Hematopoietic multipotent progenitor cell treated with erythropoietin and hydrocortisone succinate and interleukin-3 and kit ligand, for 4 days (in vitro differentiated cells): ENCODE results near the gene KIAA1958.

Experiments
- DNase-seq: peaks from one replicate; pipeline ENCODE4 v3.0.0-alpha.2; 2015

The KIAA1958 gene

GRCh38 chr9:112531666-112532282, 45.1 kb downstream of the KIAA1958 start:
- DNase-seq: no peak

GRCh38 chr9:112532427-112532826, 45.8 kb downstream of the KIAA1958 start:
- DNase-seq: peak; percentile 16

GRCh38 chr9:112533660-112534059, 47.0 kb downstream of the KIAA1958 start:
- DNase-seq: no peak

- no peak for DNase-seq
Observed at GRCh38 chr9:112535301-112535700, 48.7 kb downstream of the KIAA1958 start.

GRCh38 chr9:112535811-112536210, 49.2 kb downstream of the KIAA1958 start:
- DNase-seq: no peak

GRCh38 chr9:112537561-112537960, 50.9 kb downstream of the KIAA1958 start:
- DNase-seq: no peak

GRCh38 chr9:112540800-112541199, 54.2 kb downstream of the KIAA1958 start:
- DNase-seq: no peak

GRCh38 chr9:112541685-112542084, 55.1 kb downstream of the KIAA1958 start:
- peak; percentile 69 for DNase-seq

GRCh38 chr9:112542593-112543292, 56.1 kb downstream of the KIAA1958 start:
- DNase-seq: no peak

GRCh38 chr9:112544477-112544876, 57.9 kb downstream of the KIAA1958 start:
- no peak for DNase-seq

- no peak for DNase-seq
Observed at GRCh38 chr9:112545237-112545636, 58.6 kb downstream of the KIAA1958 start.

GRCh38 chr9:112546149-112547012, 59.8 kb downstream of the KIAA1958 start:
- peak; percentile 15 for DNase-seq

GRCh38 chr9:112548051-112548440, 61.4 kb downstream of the KIAA1958 start:
- peak; percentile 10 for DNase-seq

GRCh38 chr9:112548836-112549595, 62.4 kb downstream of the KIAA1958 start:
- DNase-seq: no peak

- no peak for DNase-seq
Observed at GRCh38 chr9:112550531-112550930, 63.9 kb downstream of the KIAA1958 start.

- DNase-seq: no peak
Observed at GRCh38 chr9:112551641-112552040, 65.0 kb downstream of the KIAA1958 start.

- DNase-seq: no peak
Observed at GRCh38 chr9:112552229-112553056, 65.8 kb downstream of the KIAA1958 start.

- no peak for DNase-seq
Observed at GRCh38 chr9:112553256-112553826, 66.7 kb downstream of the KIAA1958 start.

GRCh38 chr9:112554516-112554915, 67.9 kb downstream of the KIAA1958 start:
- no peak for DNase-seq

- no peak for DNase-seq
Observed at GRCh38 chr9:112555101-112555643, 68.5 kb downstream of the KIAA1958 start.

GRCh38 chr9:112555844-112556482, 69.3 kb downstream of the KIAA1958 start:
- DNase-seq: no peak
